Left ventricle myocardium inferior (tissue), 1 donor: ENCODE measurements around the gene ITIH2. TPM values are rescaled to one million over a fixed set of nuclear protein-coding genes. Genes with fewer than 3 reads are reported as not detected.
"Not testable (repeated sequence)": the region's sequence is repeated elsewhere in the genome, so short reads cannot be mapped to it uniquely, and the experiment has no call there.

Source experiments
- DNase-seq: peaks from one replicate; pipeline ENCODE4 v3.0.0-alpha.2; 2020
- H3K27ac ChIP-seq: fragments of 200-600 bp; replicated peaks from 2 replicates; pipeline ENCODE4 v1.8.0; 2021
- H3K27me3 ChIP-seq: fragments of 200-600 bp; 2 replicates; pipeline ENCODE4 v1.8.0; 2021; ENCODE audit warnings: low read depth
- H3K36me3 ChIP-seq: fragments of 200-600 bp; 2 replicates; pipeline ENCODE4 v1.8.0; 2021
- H3K4me1 ChIP-seq: fragments of 200-600 bp; 2 replicates; pipeline ENCODE4 v1.8.0; 2021
- H3K4me3 ChIP-seq: fragments of 200-600 bp; 2 replicates; pipeline ENCODE4 v1.8.0; 2021; ENCODE audit warnings: mild to moderate bottlenecking, moderate library complexity
- H3K9me3 ChIP-seq: fragments of 200-600 bp; replicated peaks from 2 replicates; pipeline ENCODE4 v1.8.0; 2021
- CTCF ChIP-seq: fragments of 200-600 bp; IDR thresholded peaks from 2 replicates; pipeline ENCODE4 v1.8.0; 2021; ENCODE audit warnings: antibody characterized with exemption, mild to moderate bottlenecking, borderline replicate concordance
- intact Hi-C: fragments of 100-400 bp; cut with micrococcal nuclease; formaldehyde crosslinking; loops from one replicate; pipeline ENCODE4 v1.11.0; 2022
- long read RNA-seq: library from polyadenylated mRNA; unstranded; transcript quantifications from one replicate; pipeline ENCODE4 v2.0.0, GENCODE V29; 2021
- total RNA-seq: library from RNA; stranded (reverse); fragmentation: NEBNext Ultra II Directional; extraction: Animal tissue kit (Norgen Biotek cat#: 25700); gene quantifications from one replicate; pipeline ENCODE4 v1.2.1, GENCODE V29; 2021
- donor health status: DM: no; HTN: yes; CAD: no; lungs with severe emphysema.

ITIH2 gene
- not detected for total RNA-seq
- long read RNA-seq = 0 reads

- no peak for TF ChIP-seq CTCF
- Histone ChIP-seq H3K4me3 (no peak within 1 kb of the TSS), H3K27ac (no peak within 1 kb of the TSS), H3K4me1 (no peaks in the 10 kb centered on the region), H3K36me3 (no peaks in the 10 kb centered on the region), H3K9me3 (no peaks in the 10 kb centered on the region), H3K27me3 (peaks cover 66% of the 10 kb centered on the region)
- no peak for DNase-seq
- intact Hi-C loops = no loop called here
These were observed at the start of gene ITIH2 for GRCh38 chr10:7703140-7703539. TSS of gene ITIH2 (plus strand) at chr10:7703316. CDS start at chr10:7703435, 119 bp downstream.

GRCh38 chr10:7657079-7657478 lies 46.0 kb upstream of the ITIH2 start:
- H3K9me3 ChIP-seq = not testable (repeated sequence)

GRCh38 chr10:7657552-7657951 lies 45.6 kb upstream of the ITIH2 start:
- peaks cover 38% of the 10 kb centered on the region for H3K27me3 ChIP-seq
- no peaks in the 10 kb centered on the region for H3K9me3 ChIP-seq
- no peak overlapping the region for H3K27ac ChIP-seq
- DNase-seq = no peak
- TF ChIP-seq CTCF = no peak
- no peaks in the 10 kb centered on the region for H3K4me1 ChIP-seq
- intact Hi-C loops = no loop called here
- H3K36me3 ChIP-seq = no peaks in the 10 kb centered on the region
- no peak overlapping the region for H3K4me3 ChIP-seq

More at GRCh38 chr10:7657079-7657478, 46.0 kb upstream of the ITIH2 start:
- intact Hi-C loops, H3K27ac ChIP-seq, H3K36me3 ChIP-seq, DNase-seq, H3K4me1 ChIP-seq, H3K4me3 ChIP-seq: not testable (repeated sequence)
- peaks cover 33% of the 10 kb centered on the region for H3K27me3 ChIP-seq

- TF ChIP-seq CTCF = no peak
- H3K4me1 ChIP-seq = no peaks in the 10 kb centered on the region
- no peak overlapping the region for H3K4me3 ChIP-seq
- no peak overlapping the region for H3K27ac ChIP-seq
- intact Hi-C loops = no loop called here
- no peaks in the 10 kb centered on the region for H3K9me3 ChIP-seq
- H3K36me3 ChIP-seq = no peaks in the 10 kb centered on the region
- DNase-seq = no peak
- peaks cover 58% of the 10 kb centered on the region for H3K27me3 ChIP-seq
These were observed 43.6 kb upstream of the ITIH2 start for GRCh38 chr10:7659560-7659959.

- TF ChIP-seq CTCF = no peak
- intact Hi-C loops = no loop called here
- Histone ChIP-seq H3K36me3 (no peaks in the 10 kb centered on the region), H3K4me3 (no peak overlapping the region), H3K9me3 (no peaks in the 10 kb centered on the region), H3K27ac (no peak overlapping the region), H3K27me3 (peaks cover 80% of the 10 kb centered on the region), H3K4me1 (peaks cover 20% of the 10 kb centered on the region)
- no peak for DNase-seq
These were observed 40.6 kb upstream of the ITIH2 start for GRCh38 chr10:7662522-7662921.

- Histone ChIP-seq H3K27me3 (peaks cover 70% of the 10 kb centered on the region), H3K4me3 (peak overlapping the region; percentile 84), H3K36me3 (no peaks in the 10 kb centered on the region), H3K4me1 (peaks cover 24% of the 10 kb centered on the region), H3K27ac (no peak overlapping the region), H3K9me3 (no peaks in the 10 kb centered on the region)
- intact Hi-C loops = no loop called here
- TF ChIP-seq CTCF = no peak
- no peak for DNase-seq
These were observed 38.4 kb upstream of the ITIH2 start for GRCh38 chr10:7664707-7665106.
